Retinal pigment epithelial cell (primary cell): ENCODE results near the gene RAD50.

Experiments
- DNase-seq: peaks from one replicate; pipeline ENCODE4 v3.0.0-alpha.2; 2010; ENCODE audit warnings: low read depth
- H3K4me3 ChIP-seq: 2 replicates; pipeline ENCODE4 v1.5.1; 2011; ENCODE audit warnings: mild to moderate bottlenecking, low read length, control low read depth, moderate library complexity
- CTCF ChIP-seq: conservative IDR thresholded peaks from 2 replicates; pipeline ENCODE4 v1.5.1; 2011; ENCODE audit warnings: low read depth, low read length, control low read depth, inconsistent platforms

RAD50 gene

GRCh38 chr5:132662925-132663770, 106.4 kb downstream of the RAD50 start:
- no peak for TF ChIP-seq CTCF
- no peak for DNase-seq
- H3K4me3 ChIP-seq: no peak overlapping the region

GRCh38 chr5:132663771-132664695, 107.3 kb downstream of the RAD50 start:
- DNase-seq: no peak
- TF ChIP-seq CTCF: no peak
- H3K4me3 ChIP-seq: no peak overlapping the region

GRCh38 chr5:132664696-132665209, 108.0 kb downstream of the RAD50 start:
- no peak for DNase-seq
- no peak for TF ChIP-seq CTCF
- H3K4me3 ChIP-seq: no peak overlapping the region

GRCh38 chr5:132665574-132666080, 108.8 kb downstream of the RAD50 start:
- no peak overlapping the region for H3K4me3 ChIP-seq
- TF ChIP-seq CTCF: no peak
- DNase-seq: no peak

- no peak overlapping the region for H3K4me3 ChIP-seq
- no peak for TF ChIP-seq CTCF
- no peak for DNase-seq
These were observed 109.7 kb downstream of the RAD50 start for GRCh38 chr5:132666310-132667123.

- no peak for TF ChIP-seq CTCF
- no peak for DNase-seq
- H3K4me3 ChIP-seq: no peak overlapping the region
These were observed 110.5 kb downstream of the RAD50 start for GRCh38 chr5:132667309-132667708.
